Hippocampal formation (tissue), 2 donors: Measurements from ENCODE around the gene PRR4.

Source experiments
- DNase-seq, 2 donors: peaks; one replicate each; lab custom pipeline; 2025; lab: John Stamatoyannopoulos, UW

PRR4 gene

DNA sequence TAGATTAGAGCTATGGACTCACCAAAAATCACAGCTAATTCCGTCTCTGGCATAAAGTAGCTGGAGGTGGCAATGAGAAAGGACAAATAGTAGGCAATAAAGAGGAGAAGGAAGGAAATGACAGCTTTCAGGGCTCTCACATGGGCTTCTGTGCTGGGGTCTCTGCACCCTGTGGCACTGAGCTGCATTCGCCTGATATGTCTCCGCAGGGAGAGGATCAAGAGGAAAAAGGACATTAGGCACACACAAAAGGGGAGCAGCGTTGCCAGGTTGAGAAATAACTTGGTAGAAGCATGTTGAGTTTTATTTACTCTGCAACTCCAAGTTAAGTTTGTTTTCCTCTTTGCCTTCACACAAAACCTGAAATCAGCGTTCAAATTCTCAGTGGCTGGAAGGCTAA lies 47.5 kb downstream of the PRR4 start:
- no peak for DNase-seq
